GM23338 (cell line): ENCODE results near the gene SLC35A5.

Experiments
- CTCF ChIP-seq, 2 experiments: fragments of 200-600 bp in 1 of 2; sonication (generic) in 1 of 2; conservative IDR thresholded peaks; 2 replicates each; pipeline versions ENCODE4 v1.5.1 to v1.6.1; 2016 to 2017; ENCODE audit warnings: antibody characterized with exemption in 2 of 2, low read depth in 2 of 2, mild to moderate bottlenecking in 2 of 2, moderate library complexity in 1 of 2
- EZH2 ChIP-seq: fragments of 200-600 bp; sonication (generic); IDR thresholded peaks from one replicate; pipeline ENCODE4 v1.8.0; 2017; ENCODE audit warnings: antibody characterized with exemption, mild to moderate bottlenecking, low read depth; ENCODE audit not compliant: unreplicated experiment
- EZH2phosphoT487 ChIP-seq: fragments of 200-600 bp; sonication (generic); IDR thresholded peaks from one replicate; pipeline ENCODE4 v1.8.1; 2018; ENCODE audit warnings: antibody characterized with exemption; ENCODE audit not compliant: unreplicated experiment
- POLR2AphosphoS5 ChIP-seq: IDR thresholded peaks from 2 replicates; pipeline ENCODE4 v1.6.1; 2016; ENCODE audit warnings: antibody characterized with exemption, low read depth
- REST ChIP-seq: IDR thresholded peaks from one replicate; pipeline ENCODE4 v1.6.1; 2018; ENCODE audit warnings: antibody characterized with exemption; ENCODE audit not compliant: unreplicated experiment
- STAT1 ChIP-seq: IDR thresholded peaks from one replicate; pipeline ENCODE4 v1.6.1; 2016; ENCODE audit warnings: antibody characterized with exemption; ENCODE audit not compliant: unreplicated experiment

GRCh38 chr3:112623213-112623612 is 61.4 kb downstream of the SLC35A5 start:
- TF ChIP-seq POLR2AphosphoS5: no peak
- TF ChIP-seq CTCF (conservative IDR thresholded peaks at IDR 0.05; ENCODE audit: low read depth in 2 of 2): no peak
- TF ChIP-seq REST: no peak
- no peak for TF ChIP-seq EZH2
- TF ChIP-seq EZH2phosphoT487: no peak
- no peak for TF ChIP-seq STAT1
